K562 (cell line): ENCODE data around the gene DENND2A. TPM values are rescaled to one million over a fixed set of nuclear protein-coding genes. Genes with fewer than 3 reads are reported as not detected.

Experiments
- ATF1 ChIP-seq, 2 experiments: fragments of 450-650 bp in 1 of 2; IDR thresholded peaks; 2 replicates each; pipeline ENCODE4 v1.6.1; 2016; ENCODE audit warnings: missing compliant biosample characterization in 1 of 2, missing genetic modification characterization in 1 of 2
- BACH1 ChIP-seq: fragments of 200-800 bp; sonication (Bioruptor generic); IDR thresholded peaks from 2 replicates; pipeline ENCODE4 v1.6.1; 2016; ENCODE audit warnings: missing genetic modification characterization, missing compliant biosample characterization
- DEAF1 ChIP-seq: fragments of 450-650 bp; formaldehyde crosslinking; IDR thresholded peaks from 2 replicates; pipeline ENCODE4 v1.4.0; 2020; ENCODE audit warnings: mild to moderate bottlenecking, moderate library complexity
- HNRNPLL ChIP-seq: fragments of 200-400 bp; formaldehyde crosslinking; IDR thresholded peaks from 2 replicates; pipeline ENCODE4 v1.6.1; 2017; ENCODE audit warnings: low read length, low read depth, mild to moderate bottlenecking; ENCODE audit not compliant: poor library complexity, severe bottlenecking
- PBX2 ChIP-seq, 2 experiments: IDR thresholded peaks in 1 of 2; conservative IDR thresholded peaks in 1 of 2; 2 replicates each; pipeline ENCODE4 v1.6.1; 2016; ENCODE audit warnings: low read depth in 2 of 2, mild to moderate bottlenecking in 1 of 2, missing compliant biosample characterization in 1 of 2, missing genetic modification characterization in 1 of 2, moderate library complexity in 1 of 2
- PCBP1 ChIP-seq: fragments of 200-400 bp; formaldehyde crosslinking; IDR thresholded peaks from 2 replicates; pipeline ENCODE4 v1.6.1; 2018; ENCODE audit warnings: mild to moderate bottlenecking, low read depth, low read length; ENCODE audit not compliant: poor library complexity, severe bottlenecking
- POLR2G ChIP-seq: fragments of 200-400 bp; formaldehyde crosslinking; IDR thresholded peaks from 2 replicates; pipeline ENCODE4 v1.6.1; 2017; ENCODE audit warnings: low read depth, mild to moderate bottlenecking, antibody characterized with exemption, low read length, moderate library complexity
- RBM14 ChIP-seq: fragments of 200-400 bp; formaldehyde crosslinking; IDR thresholded peaks from 2 replicates; pipeline ENCODE4 v1.6.1; 2018; ENCODE audit warnings: low read depth, mild to moderate bottlenecking, low read length, moderate library complexity, borderline replicate concordance; ENCODE audit not compliant: insufficient read depth
- STAT6 ChIP-seq: sonication (generic); formaldehyde crosslinking; IDR thresholded peaks from 2 replicates; pipeline ENCODE4 v1.8.1; 2023; ENCODE audit warnings: mild to moderate bottlenecking, missing genetic modification reagents
- ZFP1 ChIP-seq: fragments of 450-650 bp; formaldehyde crosslinking; IDR thresholded peaks from 2 replicates; pipeline ENCODE4 v1.4.0; 2020; ENCODE audit warnings: mild to moderate bottlenecking, mixed read lengths
- ZNF263 ChIP-seq: sonication (generic); formaldehyde crosslinking; IDR thresholded peaks from 2 replicates; pipeline ENCODE4 v1.8.0; 2022; ENCODE audit warnings: mild to moderate bottlenecking, missing genetic modification reagents, borderline replicate concordance
- ZNF395 ChIP-seq: fragments of 200-800 bp; sonication (Bioruptor generic); IDR thresholded peaks from 2 replicates; pipeline ENCODE4 v1.6.1; 2017; ENCODE audit warnings: missing genetic modification characterization, missing compliant biosample characterization
- polyA plus RNA-seq, 8 experiments: library from polyadenylated mRNA; depleted of rRNA in 4 of 8; stranded (reverse) in 5 of 8; unstranded in 3 of 8; fragments of >200 nt; fragmentation: Nextera tagmentation in 2 of 8; fragmentation: Illumina TruSeq in 1 of 8; extraction: Ambion mirVana in 2 of 8; extraction: Trizol in 1 of 8; gene quantifications; 2 replicates each; pipeline versions ENCODE4 v1.2.1 to v1.2.3, GENCODE V29; 2011 to 2014; ENCODE audit warnings: inconsistent platforms in 1 of 8, missing spikeins in 1 of 8
- total RNA-seq, 7 experiments: library from RNA; depleted of rRNA in 6 of 7; stranded (reverse); fragments of >200 nt in 6 of 7; fragmentation: Illumina TruSeq in 2 of 7; extraction: Trizol in 2 of 7; gene quantifications; 2 replicates each; pipeline versions ENCODE4 v1.2.1 to v1.2.3, GENCODE V29; 2011 to 2021; ENCODE audit warnings: low replicate concordance in 1 of 7
- TF ChIP-seq, protein P1 (sequence below): fragments of 450-650 bp; formaldehyde crosslinking; IDR thresholded peaks from 2 replicates; pipeline ENCODE4 v1.4.0; 2020; ENCODE audit warnings: mild to moderate bottlenecking
- TF ChIP-seq, protein P2 (sequence below): IDR thresholded peaks from 2 replicates; pipeline ENCODE4 v1.6.1; 2011; ENCODE audit not compliant: insufficient read length; ENCODE audit errors: extremely low read depth

DENND2A gene
- total and polyA plus RNA-seq, 9 of the 15 experiments (the other 6 are each of a cell fraction or from before 2014, with no cell fraction given): not detected

DNA sequence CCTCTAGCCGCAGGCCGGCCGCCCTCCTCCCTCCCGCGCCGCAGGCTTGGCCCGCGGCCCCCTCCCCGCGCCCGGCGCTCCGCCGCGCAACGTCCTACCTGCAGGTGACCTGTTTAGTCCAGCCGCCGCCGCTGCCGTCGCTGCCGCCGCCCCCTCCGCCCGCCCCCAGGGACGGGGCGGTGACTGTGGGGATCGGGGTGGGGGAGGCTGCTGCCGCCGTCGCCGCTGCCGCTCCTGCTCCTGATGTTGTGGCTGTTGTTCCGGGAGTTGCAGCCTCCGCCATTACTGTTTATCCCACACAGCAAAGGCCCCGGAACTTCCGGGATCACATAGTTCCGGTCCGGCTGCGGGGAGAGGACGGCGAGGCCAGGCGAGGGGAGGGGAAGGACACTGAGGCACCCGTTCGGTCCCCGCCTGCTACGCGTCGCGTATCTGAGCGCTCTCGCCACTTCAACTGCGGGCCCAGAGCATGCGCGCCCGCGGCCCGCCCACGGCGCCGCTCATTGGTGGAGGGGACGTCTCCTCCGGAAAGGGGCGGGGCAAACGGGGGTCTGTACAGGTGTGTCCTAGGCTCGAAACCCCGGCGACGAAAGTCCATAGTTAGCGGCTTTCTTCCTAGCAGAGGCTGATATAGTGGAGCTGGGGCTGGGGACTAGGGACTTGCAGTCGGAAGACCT lies 161.4 kb downstream of the DENND2A start, which contains the start of gene MKRN1 (continued):
- TF ChIP-seq ATF1 (CRISPR knock-in tag; IDR thresholded peaks at IDR 0.05) (no peak; the same call in 1 of the 2 replicates), ATF1 (tag; IDR thresholded peaks at IDR 0.05) (peak; percentile 90), RBM14 (no peak), STAT6 (CRISPR knock-in tag) (no peak), PCBP1 (no peak), BACH1 (tag) (no peak), ZNF395 (0 out of 2 replicates have a peak, but pooled peaks have one; percentile 34), ZNF263 (CRISPR knock-in tag) (peak; percentile 87), ZFP1 (no peak), POLR2G (peak; percentile 96), PBX2 (CRISPR knock-in tag; IDR thresholded peaks at IDR 0.05; ENCODE audit: low read depth) (no peak), PBX2 (tag; conservative IDR thresholded peaks at IDR 0.05; ENCODE audit: low read depth) (no peak), DEAF1 (CRISPR knock-in tag) (no peak), HNRNPLL (no peak)
- TF ChIP-seq, protein P1, sequence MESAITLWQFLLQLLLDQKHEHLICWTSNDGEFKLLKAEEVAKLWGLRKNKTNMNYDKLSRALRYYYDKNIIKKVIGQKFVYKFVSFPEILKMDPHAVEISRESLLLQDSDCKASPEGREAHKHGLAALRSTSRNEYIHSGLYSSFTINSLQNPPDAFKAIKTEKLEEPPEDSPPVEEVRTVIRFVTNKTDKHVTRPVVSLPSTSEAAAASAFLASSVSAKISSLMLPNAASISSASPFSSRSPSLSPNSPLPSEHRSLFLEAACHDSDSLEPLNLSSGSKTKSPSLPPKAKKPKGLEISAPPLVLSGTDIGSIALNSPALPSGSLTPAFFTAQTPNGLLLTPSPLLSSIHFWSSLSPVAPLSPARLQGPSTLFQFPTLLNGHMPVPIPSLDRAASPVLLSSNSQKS: no peak
- TF ChIP-seq, protein P2, sequence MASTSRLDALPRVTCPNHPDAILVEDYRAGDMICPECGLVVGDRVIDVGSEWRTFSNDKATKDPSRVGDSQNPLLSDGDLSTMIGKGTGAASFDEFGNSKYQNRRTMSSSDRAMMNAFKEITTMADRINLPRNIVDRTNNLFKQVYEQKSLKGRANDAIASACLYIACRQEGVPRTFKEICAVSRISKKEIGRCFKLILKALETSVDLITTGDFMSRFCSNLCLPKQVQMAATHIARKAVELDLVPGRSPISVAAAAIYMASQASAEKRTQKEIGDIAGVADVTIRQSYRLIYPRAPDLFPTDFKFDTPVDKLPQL: no peak
